NCI-H526 treated with DMSO at 0.1 percent for 48 hours (cell line): ENCODE measurements around the gene DEAF1.
"Not testable (repeated sequence)": the region's sequence is repeated elsewhere in the genome, so short reads cannot be mapped to it uniquely, and the experiment has no call there.

Experiments used
- DNase-seq: peaks from one replicate; lab custom pipeline; 2025; lab: John Stamatoyannopoulos, UW

Gene DEAF1

GRCh38 chr11:680476-680875 is 14.5 kb downstream of the DEAF1 start:
- DNase-seq = no peak

- no peak for DNase-seq
Observed at GRCh38 chr11:679271-680207, 15.5 kb downstream of the DEAF1 start.

GRCh38 chr11:678297-678696 is 16.7 kb downstream of the DEAF1 start:
- DNase-seq = no peak

GRCh38 chr11:674406-674805 is 20.6 kb downstream of the DEAF1 start:
- DNase-seq = no peak

DNA sequence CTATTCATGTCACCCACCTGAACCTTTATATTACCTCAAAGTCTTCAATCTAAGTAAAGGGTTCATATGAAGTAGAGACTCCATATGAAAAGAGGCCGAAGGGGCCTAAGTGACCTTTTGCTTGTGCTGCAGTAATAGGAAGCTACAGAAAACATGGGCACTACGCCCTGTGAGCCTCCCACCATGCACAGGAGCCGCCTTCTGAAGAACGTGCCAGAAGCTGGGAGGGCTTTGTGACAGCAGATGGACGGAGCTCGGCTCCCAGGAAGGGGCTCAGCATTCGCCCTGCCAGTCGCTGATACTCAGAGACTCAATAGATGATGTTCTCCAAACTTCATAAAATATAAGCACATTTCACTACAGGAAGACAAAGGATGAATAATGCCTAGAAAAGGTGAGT is 21.2 kb downstream of the DEAF1 start:
- no peak for DNase-seq

- DNase-seq = no peak
Observed at GRCh38 chr11:665704-666281, 29.2 kb downstream of the DEAF1 start.

DNA sequence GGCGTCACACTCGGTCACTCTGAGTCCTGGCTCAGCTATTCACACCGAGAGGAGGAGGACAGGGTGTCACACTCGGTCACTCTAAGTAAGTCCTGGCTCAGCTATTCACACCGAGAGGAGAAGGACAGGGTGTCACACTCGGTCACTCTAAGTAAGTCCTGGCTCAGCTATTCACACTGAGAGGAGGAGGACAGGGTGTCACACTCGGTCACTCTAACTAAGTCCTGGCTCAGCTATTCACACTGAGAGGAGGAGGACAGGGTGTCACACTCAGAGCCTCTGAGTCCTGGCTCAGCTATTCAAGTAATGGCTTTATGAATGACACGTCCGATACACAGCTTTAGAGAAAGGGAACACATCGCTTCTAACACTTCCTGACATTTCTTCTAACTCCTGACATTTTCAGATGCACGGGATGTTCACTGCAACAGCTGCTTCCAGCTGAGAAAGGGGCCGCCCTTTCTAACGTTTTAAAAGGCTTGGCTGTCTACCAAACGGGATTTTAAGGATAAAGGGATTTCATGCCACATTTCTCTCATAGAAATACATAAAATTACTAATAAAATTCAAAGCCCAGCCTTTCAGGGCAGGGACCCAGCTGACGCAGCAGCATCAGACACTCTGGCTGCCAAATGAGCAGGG is 29.8 kb downstream of the DEAF1 start:
- no peak for DNase-seq

- DNase-seq = no peak
Observed at GRCh38 chr11:662689-663274, 32.2 kb downstream of the DEAF1 start.

GRCh38 chr11:660681-661444 is 34.2 kb downstream of the DEAF1 start:
- no peak for DNase-seq

GRCh38 chr11:660281-660680 is 34.7 kb downstream of the DEAF1 start:
- DNase-seq = no peak

DNA sequence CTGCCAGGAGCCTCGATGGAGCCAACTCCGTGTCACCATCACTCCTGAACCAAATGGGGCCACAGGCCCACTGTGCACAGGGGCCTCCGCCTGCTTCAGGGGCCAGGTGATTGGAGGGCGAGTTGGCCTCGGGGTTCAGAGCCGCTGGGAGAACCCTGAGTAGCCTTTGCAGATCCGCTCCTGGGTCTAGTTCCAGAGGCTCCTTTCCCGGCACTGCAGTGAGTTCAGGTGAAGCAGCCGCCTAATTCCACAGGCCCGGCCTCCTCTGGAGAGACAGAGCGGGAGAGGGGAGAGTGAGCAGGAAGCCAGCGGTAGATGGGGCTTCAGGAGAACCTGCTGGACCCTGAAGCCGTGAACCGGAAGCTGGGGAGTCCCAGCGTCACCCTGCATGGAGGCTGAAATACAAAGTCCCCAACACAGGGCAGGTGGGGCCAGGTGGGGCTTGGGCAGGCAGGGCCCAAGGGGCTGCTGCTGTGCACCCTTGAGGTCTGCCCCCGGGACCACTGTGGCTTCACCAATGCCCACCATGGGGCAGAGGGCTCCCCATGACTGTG is 35.4 kb downstream of the DEAF1 start:
- DNase-seq = no peak

DNA sequence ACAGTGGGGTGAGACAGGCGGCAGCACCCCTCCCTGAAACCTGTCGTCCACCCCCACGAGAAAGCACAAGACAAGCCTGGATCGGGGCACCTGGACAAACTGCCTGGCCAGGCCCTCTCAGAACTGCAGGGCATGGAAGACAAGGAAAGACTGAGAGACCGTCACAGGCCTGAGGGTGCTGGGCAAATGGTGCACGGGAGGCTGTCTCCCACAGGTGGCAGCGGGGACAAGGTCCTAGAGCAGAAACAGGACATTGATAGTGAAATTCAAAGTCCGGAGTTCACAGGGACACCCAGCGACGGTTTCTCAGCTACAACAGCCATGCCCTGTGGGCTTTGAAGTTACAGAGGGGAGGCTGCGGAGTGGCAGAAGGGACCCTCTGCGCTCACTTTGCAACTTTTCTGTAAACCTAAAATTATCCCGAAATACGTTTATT is 37.3 kb downstream of the DEAF1 start:
- DNase-seq = no peak

- no peak for DNase-seq
Observed at GRCh38 chr11:656866-657265, 38.2 kb downstream of the DEAF1 start.

DNA sequence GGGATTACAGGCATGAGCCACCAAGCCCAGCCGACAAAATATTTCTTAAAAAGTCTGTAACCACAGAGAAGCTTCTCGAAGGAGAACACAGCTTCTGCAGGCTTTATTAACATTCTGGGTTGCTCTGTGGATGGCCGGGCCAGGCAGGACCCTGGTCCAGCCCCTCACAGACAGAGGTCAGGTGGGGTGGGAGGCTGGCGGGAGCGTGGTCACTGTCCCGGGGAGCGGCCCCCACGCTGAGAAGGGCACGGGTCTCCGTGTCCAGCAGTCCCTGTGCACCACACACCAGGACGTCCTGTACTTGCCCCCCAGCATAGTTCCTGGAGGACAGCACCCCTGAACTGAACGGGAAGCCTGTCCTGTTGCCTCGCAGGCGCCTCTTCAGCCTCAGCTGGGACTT is 38.6 kb downstream of the DEAF1 start:
- DNase-seq = no peak

GRCh38 chr11:655036-655726 is 39.8 kb downstream of the DEAF1 start:
- DNase-seq = no peak

GRCh38 chr11:654444-654843 is 40.6 kb downstream of the DEAF1 start:
- not testable (repeated sequence) for DNase-seq

DNA sequence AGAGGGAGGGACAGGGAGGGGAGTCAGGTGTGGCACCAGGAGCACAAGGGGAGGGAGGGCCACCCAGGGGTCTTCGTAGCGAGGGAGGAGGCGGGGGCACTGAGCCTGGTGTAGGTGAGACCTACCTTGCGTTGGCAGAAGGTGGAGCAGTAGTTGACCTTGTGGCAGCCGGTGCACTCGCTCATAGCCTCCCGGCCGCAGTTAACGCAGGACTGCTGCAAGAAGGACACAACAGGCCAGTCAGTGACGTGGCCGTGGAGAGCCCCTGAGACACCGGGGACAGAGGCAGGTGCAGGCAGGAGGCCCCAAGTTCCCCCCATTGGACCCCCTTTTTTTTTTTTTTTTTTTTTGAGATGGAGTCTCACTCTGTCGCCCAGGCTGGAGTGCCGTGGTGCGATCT is 41.2 kb downstream of the DEAF1 start:
- no peak for DNase-seq

- DNase-seq = not testable (repeated sequence)
Observed at GRCh38 chr11:653136-653535, 41.9 kb downstream of the DEAF1 start.

GRCh38 chr11:650482-650881 is 44.5 kb downstream of the DEAF1 start:
- no peak for DNase-seq

- DNase-seq = not testable (repeated sequence)
Observed at GRCh38 chr11:647672-648158, 47.3 kb downstream of the DEAF1 start.

DNA sequence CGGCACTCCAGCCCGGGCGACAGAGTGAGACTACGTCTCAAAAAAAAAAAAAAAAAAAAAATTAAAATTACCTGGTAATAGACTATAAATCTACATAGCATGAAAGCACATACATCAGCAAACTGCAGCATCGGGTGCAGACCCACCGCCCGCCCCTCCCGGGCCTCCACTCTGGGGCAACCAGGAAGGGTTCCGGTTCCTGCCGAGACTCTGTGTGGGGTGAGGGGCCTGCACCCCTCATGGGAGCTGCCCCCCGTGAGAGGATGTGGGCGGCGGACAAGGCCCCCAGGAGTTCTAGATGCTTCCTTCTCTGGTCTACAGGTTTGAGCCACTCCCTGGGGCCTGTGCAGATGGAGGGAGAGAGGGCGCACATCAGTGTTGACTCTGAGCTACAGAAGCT is 48.8 kb downstream of the DEAF1 start:
- DNase-seq = no peak
